Measurements from ENCODE around the gene COG3.

DNA sequence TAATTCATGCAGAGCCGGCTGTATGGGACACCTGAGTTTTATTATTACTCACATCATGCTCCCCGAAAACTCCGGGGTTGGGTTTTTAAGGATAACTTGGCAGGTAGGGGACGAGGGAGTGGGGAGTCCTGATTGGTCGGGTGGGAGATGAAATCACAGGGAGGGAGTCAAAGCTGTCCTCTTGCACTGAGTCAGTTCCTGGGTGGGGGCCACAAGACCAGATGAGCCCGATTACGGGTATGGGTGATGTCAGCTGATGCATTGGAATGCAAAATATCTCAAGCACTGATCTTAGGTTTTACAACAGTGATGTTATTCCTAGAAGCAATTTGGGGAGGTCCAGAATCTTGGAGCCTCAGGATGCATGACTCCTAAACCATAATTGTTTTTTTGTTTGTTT, 18.6 kb upstream of the COG3 start:
- TF ChIP-seq, protein P1, sequence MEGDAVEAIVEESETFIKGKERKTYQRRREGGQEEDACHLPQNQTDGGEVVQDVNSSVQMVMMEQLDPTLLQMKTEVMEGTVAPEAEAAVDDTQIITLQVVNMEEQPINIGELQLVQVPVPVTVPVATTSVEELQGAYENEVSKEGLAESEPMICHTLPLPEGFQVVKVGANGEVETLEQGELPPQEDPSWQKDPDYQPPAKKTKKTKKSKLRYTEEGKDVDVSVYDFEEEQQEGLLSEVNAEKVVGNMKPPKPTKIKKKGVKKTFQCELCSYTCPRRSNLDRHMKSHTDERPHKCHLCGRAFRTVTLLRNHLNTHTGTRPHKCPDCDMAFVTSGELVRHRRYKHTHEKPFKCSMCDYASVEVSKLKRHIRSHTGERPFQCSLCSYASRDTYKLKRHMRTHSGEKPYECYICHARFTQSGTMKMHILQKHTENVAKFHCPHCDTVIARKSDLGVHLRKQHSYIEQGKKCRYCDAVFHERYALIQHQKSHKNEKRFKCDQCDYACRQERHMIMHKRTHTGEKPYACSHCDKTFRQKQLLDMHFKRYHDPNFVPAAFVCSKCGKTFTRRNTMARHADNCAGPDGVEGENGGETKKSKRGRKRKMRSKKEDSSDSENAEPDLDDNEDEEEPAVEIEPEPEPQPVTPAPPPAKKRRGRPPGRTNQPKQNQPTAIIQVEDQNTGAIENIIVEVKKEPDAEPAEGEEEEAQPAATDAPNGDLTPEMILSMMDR (IDR thresholded peaks at IDR 0.05 in 2 of 3, conservative IDR thresholded peaks at IDR 0.05 in 1 of 3; ENCODE audit: borderline replicate concordance in 1 of 3, insufficient read depth in 1 of 3, low read depth in 2 of 3, low read length in 2 of 3), result no peak
- TF ChIP-seq POLR2AphosphoS5 (IDR thresholded peaks at IDR 0.05; ENCODE audit: low read depth, low read length) (no peak), POLR2A (IDR thresholded peaks at IDR 0.05; ENCODE audit: borderline replicate concordance, extremely low read depth, insufficient read depth, insufficient read length) (no peak), ZNF274 (IDR thresholded peaks at IDR 0.05; ENCODE audit: low read depth, low read length) (no peak), EGR1 (IDR thresholded peaks at IDR 0.05; ENCODE audit: low read depth) (no peak), ZFX (IDR thresholded peaks at IDR 0.05) (no peak), YY1 (IDR thresholded peaks at IDR 0.05; ENCODE audit: extremely low read depth, insufficient replicate concordance, low read depth, low read length) (no peak), JUND (IDR thresholded peaks at IDR 0.05) (no peak), EZH2 (IDR thresholded peaks at IDR 0.05) (no peak), RAD21 (IDR thresholded peaks at IDR 0.05; ENCODE audit: low read depth) (no peak), EZH2phosphoT487 (IDR thresholded peaks at IDR 0.05; ENCODE audit: borderline replicate concordance) (no peak)
- TF ChIP-seq, protein P2, sequence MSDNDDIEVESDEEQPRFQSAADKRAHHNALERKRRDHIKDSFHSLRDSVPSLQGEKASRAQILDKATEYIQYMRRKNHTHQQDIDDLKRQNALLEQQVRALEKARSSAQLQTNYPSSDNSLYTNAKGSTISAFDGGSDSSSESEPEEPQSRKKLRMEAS (IDR thresholded peaks at IDR 0.05), result no peak
- TF ChIP-seq, protein P3, sequence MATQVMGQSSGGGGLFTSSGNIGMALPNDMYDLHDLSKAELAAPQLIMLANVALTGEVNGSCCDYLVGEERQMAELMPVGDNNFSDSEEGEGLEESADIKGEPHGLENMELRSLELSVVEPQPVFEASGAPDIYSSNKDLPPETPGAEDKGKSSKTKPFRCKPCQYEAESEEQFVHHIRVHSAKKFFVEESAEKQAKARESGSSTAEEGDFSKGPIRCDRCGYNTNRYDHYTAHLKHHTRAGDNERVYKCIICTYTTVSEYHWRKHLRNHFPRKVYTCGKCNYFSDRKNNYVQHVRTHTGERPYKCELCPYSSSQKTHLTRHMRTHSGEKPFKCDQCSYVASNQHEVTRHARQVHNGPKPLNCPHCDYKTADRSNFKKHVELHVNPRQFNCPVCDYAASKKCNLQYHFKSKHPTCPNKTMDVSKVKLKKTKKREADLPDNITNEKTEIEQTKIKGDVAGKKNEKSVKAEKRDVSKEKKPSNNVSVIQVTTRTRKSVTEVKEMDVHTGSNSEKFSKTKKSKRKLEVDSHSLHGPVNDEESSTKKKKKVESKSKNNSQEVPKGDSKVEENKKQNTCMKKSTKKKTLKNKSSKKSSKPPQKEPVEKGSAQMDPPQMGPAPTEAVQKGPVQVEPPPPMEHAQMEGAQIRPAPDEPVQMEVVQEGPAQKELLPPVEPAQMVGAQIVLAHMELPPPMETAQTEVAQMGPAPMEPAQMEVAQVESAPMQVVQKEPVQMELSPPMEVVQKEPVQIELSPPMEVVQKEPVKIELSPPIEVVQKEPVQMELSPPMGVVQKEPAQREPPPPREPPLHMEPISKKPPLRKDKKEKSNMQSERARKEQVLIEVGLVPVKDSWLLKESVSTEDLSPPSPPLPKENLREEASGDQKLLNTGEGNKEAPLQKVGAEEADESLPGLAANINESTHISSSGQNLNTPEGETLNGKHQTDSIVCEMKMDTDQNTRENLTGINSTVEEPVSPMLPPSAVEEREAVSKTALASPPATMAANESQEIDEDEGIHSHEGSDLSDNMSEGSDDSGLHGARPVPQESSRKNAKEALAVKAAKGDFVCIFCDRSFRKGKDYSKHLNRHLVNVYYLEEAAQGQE (IDR thresholded peaks at IDR 0.05; ENCODE audit: low read depth), result no peak
- TF ChIP-seq, protein P4, sequence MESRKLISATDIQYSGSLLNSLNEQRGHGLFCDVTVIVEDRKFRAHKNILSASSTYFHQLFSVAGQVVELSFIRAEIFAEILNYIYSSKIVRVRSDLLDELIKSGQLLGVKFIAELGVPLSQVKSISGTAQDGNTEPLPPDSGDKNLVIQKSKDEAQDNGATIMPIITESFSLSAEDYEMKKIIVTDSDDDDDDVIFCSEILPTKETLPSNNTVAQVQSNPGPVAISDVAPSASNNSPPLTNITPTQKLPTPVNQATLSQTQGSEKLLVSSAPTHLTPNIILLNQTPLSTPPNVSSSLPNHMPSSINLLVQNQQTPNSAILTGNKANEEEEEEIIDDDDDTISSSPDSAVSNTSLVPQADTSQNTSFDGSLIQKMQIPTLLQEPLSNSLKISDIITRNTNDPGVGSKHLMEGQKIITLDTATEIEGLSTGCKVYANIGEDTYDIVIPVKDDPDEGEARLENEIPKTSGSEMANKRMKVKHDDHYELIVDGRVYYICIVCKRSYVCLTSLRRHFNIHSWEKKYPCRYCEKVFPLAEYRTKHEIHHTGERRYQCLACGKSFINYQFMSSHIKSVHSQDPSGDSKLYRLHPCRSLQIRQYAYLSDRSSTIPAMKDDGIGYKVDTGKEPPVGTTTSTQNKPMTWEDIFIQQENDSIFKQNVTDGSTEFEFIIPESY (IDR thresholded peaks at IDR 0.05; ENCODE audit: extremely low read depth, insufficient replicate concordance, low read length), result no peak
